ENCODE results near the gene PDE11A.

DNA sequence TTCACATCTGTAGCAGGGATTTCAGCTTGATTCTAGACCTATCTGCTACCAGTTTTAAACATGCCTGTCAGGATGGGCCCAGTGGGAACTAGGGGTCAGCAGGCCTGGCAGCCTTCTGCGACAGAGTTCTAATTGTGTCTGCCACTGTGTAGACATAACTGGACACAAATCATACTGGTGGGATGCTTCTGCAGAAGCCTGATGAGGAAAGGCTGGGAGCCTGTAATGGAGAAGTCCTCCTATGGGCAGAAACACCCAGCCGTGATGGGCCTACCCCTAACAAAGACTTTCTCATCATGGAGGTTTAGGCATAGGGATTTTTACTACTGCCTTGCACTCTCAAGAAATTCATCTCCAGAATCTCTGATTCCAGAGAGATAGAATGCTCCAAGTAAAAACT lies 166.9 kb downstream of the PDE11A start:
- TF ChIP-seq, protein P1, sequence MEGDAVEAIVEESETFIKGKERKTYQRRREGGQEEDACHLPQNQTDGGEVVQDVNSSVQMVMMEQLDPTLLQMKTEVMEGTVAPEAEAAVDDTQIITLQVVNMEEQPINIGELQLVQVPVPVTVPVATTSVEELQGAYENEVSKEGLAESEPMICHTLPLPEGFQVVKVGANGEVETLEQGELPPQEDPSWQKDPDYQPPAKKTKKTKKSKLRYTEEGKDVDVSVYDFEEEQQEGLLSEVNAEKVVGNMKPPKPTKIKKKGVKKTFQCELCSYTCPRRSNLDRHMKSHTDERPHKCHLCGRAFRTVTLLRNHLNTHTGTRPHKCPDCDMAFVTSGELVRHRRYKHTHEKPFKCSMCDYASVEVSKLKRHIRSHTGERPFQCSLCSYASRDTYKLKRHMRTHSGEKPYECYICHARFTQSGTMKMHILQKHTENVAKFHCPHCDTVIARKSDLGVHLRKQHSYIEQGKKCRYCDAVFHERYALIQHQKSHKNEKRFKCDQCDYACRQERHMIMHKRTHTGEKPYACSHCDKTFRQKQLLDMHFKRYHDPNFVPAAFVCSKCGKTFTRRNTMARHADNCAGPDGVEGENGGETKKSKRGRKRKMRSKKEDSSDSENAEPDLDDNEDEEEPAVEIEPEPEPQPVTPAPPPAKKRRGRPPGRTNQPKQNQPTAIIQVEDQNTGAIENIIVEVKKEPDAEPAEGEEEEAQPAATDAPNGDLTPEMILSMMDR (IDR thresholded peaks at IDR 0.05), result no peak
- no peak for TF ChIP-seq POLR2A (IDR thresholded peaks at IDR 0.05)
